HUES48 (cell line): Measurements from ENCODE around the gene ZFP30.

Source experiments
- H3K27ac ChIP-seq: one replicate; pipeline ENCODE4 v1.7.0; 2013; ENCODE audit warnings: low read depth, low read length, inconsistent platforms
- H3K27me3 ChIP-seq: 2 replicates; pipeline ENCODE4 v1.6.1; 2013; ENCODE audit warnings: mild to moderate bottlenecking, low read length; ENCODE audit not compliant: control insufficient read depth, insufficient read depth
- H3K36me3 ChIP-seq: 2 replicates; pipeline ENCODE4 v1.6.1; 2013; ENCODE audit warnings: low read length; ENCODE audit not compliant: control insufficient read depth, insufficient read depth
- H3K4me1 ChIP-seq: 2 replicates; pipeline ENCODE4 v1.6.1; 2013; ENCODE audit warnings: mild to moderate bottlenecking, low read length; ENCODE audit not compliant: control insufficient read depth, insufficient read depth
- H3K4me3 ChIP-seq: 2 replicates; pipeline ENCODE4 v1.5.1; 2013; ENCODE audit warnings: mild to moderate bottlenecking, low read depth, low read length
- H3K9ac ChIP-seq: 2 replicates; pipeline ENCODE4 v1.6.1; 2013; ENCODE audit warnings: mild to moderate bottlenecking, low read depth, low read length, moderate library complexity
- H3K9me3 ChIP-seq: 2 replicates; pipeline ENCODE4 v1.6.1; 2013; ENCODE audit warnings: low read length; ENCODE audit not compliant: control insufficient read depth, insufficient read depth

ZFP30 gene

GRCh38 chr19:37654629-37655300, 500 bp downstream of the ZFP30 start:
- H3K4me1 ChIP-seq, result 0 out of 2 replicates have a peak, but pooled peaks cover 9% of the 10 kb centered on the region
- H3K27me3 ChIP-seq, result peaks cover 16% of the 10 kb centered on the region; the same call in 1 of the 2 replicates
- peak overlapping the region; percentile 95 for H3K4me3 ChIP-seq
- no peaks in the 10 kb centered on the region for H3K9me3 ChIP-seq
- no peaks in the 10 kb centered on the region for H3K36me3 ChIP-seq
- peak overlapping the region; percentile 37 for H3K9ac ChIP-seq
- H3K27ac ChIP-seq, result peak overlapping the region; percentile 69

- Histone ChIP-seq H3K9ac (no peak overlapping the region), H3K27ac (peak overlapping the region; percentile 69), H3K4me1 (0 out of 2 replicates have a peak, but pooled peaks cover 9% of the 10 kb centered on the region), H3K27me3 (peaks cover 16% of the 10 kb centered on the region; the same call in 1 of the 2 replicates), H3K9me3 (no peaks in the 10 kb centered on the region), H3K4me3 (peak overlapping the region; percentile 95), H3K36me3 (no peaks in the 10 kb centered on the region)
These were observed 1.1 kb downstream of the ZFP30 start for GRCh38 chr19:37654118-37654517.

GRCh38 chr19:37635076-37636056, 19.9 kb downstream of the ZFP30 start:
- peaks cover 19% of the 10 kb centered on the region for H3K36me3 ChIP-seq

GRCh38 chr19:37594982-37595382, 60.3 kb downstream of the ZFP30 start:
- Histone ChIP-seq H3K36me3 (no peaks in the 10 kb centered on the region), H3K4me1 (no peaks in the 10 kb centered on the region), H3K9me3 (peaks cover 22% of the 10 kb centered on the region), H3K27ac (no peak overlapping the region), H3K4me3 (peak overlapping the region; percentile 88), H3K9ac (no peak overlapping the region), H3K27me3 (peaks cover 12% of the 10 kb centered on the region)

More at GRCh38 chr19:37635076-37636056, 19.9 kb downstream of the ZFP30 start:
- no peaks in the 10 kb centered on the region for H3K4me1 ChIP-seq
- no peak overlapping the region for H3K4me3 ChIP-seq
- H3K9me3 ChIP-seq, result peaks cover 81% of the 10 kb centered on the region
- H3K9ac ChIP-seq, result no peak overlapping the region
- no peak overlapping the region for H3K27ac ChIP-seq
- H3K27me3 ChIP-seq, result no peaks in the 10 kb centered on the region

GRCh38 chr19:37594304-37594981, 60.8 kb downstream of the ZFP30 start, which contains the start of the genes ZNF540 and ZNF571:
ZNF540 (plus strand) TSS chr19:37594876; CDS start chr19:37598448, 3,572 bp downstream.
ZNF571 (minus strand) TSS chr19:37594792; CDS start chr19:37586676, 8,116 bp downstream.
- Histone ChIP-seq H3K27me3 (peaks cover 12% of the 10 kb centered on the region), H3K9ac (peak within 1 kb of the TSS; percentile 85), H3K36me3 (no peaks in the 10 kb centered on the region), H3K4me3 (peak within 1 kb of the TSS; percentile 88), H3K27ac (peak within 1 kb of the TSS; percentile 94), H3K9me3 (peaks cover 20% of the 10 kb centered on the region), H3K4me1 (no peaks in the 10 kb centered on the region)

- Histone ChIP-seq H3K36me3 (no peaks in the 10 kb centered on the region), H3K27ac (peak overlapping the region; percentile 94), H3K9me3 (peaks cover 21% of the 10 kb centered on the region), H3K27me3 (peaks cover 12% of the 10 kb centered on the region), H3K9ac (peak overlapping the region; percentile 85; the same call in 1 of the 2 replicates), H3K4me1 (no peaks in the 10 kb centered on the region), H3K4me3 (peak overlapping the region; percentile 88)
These were observed 61.3 kb downstream of the ZFP30 start for GRCh38 chr19:37593996-37594303.

- peaks cover 36% of the 10 kb centered on the region; the same call in 1 of the 2 replicates for H3K36me3 ChIP-seq
- no peaks in the 10 kb centered on the region for H3K4me1 ChIP-seq
These were observed 71.9 kb downstream of the ZFP30 start for GRCh38 chr19:37583340-37583739.

GRCh38 chr19:37572203-37572602, 83.1 kb downstream of the ZFP30 start:
- no peak overlapping the region for H3K27ac ChIP-seq
- no peak overlapping the region for H3K4me3 ChIP-seq
- no peak overlapping the region for H3K9ac ChIP-seq
- no peaks in the 10 kb centered on the region for H3K36me3 ChIP-seq
- H3K4me1 ChIP-seq, result no peaks in the 10 kb centered on the region
- peaks cover 59% of the 10 kb centered on the region for H3K9me3 ChIP-seq
- no peaks in the 10 kb centered on the region for H3K27me3 ChIP-seq

More at GRCh38 chr19:37583340-37583739, 71.9 kb downstream of the ZFP30 start:
- H3K27ac ChIP-seq, result no peak overlapping the region
- no peak overlapping the region for H3K4me3 ChIP-seq
- no peaks in the 10 kb centered on the region for H3K27me3 ChIP-seq
- no peak overlapping the region for H3K9ac ChIP-seq
- H3K9me3 ChIP-seq, result peaks cover 52% of the 10 kb centered on the region

- peaks cover 100% of the 10 kb centered on the region for H3K9me3 ChIP-seq
- peaks cover 25% of the 10 kb centered on the region for H3K36me3 ChIP-seq
- no peaks in the 10 kb centered on the region for H3K27me3 ChIP-seq
- no peak overlapping the region for H3K4me3 ChIP-seq
- no peak overlapping the region for H3K9ac ChIP-seq
- no peak overlapping the region for H3K27ac ChIP-seq
- no peaks in the 10 kb centered on the region for H3K4me1 ChIP-seq
These were observed 89.9 kb downstream of the ZFP30 start for GRCh38 chr19:37565370-37565669.

- Histone ChIP-seq H3K27me3 (no peaks in the 10 kb centered on the region), H3K9me3 (peaks cover 96% of the 10 kb centered on the region), H3K36me3 (peaks cover 25% of the 10 kb centered on the region), H3K27ac (no peak overlapping the region), H3K4me1 (no peaks in the 10 kb centered on the region), H3K4me3 (no peak overlapping the region), H3K9ac (no peak overlapping the region)
These were observed 90.5 kb downstream of the ZFP30 start for GRCh38 chr19:37564624-37565369.
